ENCODE measurements around the gene ZNF519.
A peak's percentile ranks its signal among the peaks of the same experiment; 100 is the strongest.
"Not testable (repeated sequence)": the region's sequence is repeated elsewhere in the genome, so short reads cannot be mapped to it uniquely, and the experiment has no call there.

Gene ZNF519

GRCh38 chr18:14137971-14138370 is 5.7 kb upstream of the ZNF519 start:
- POLR2A ChIA-PET; H3K27me3 ChIP-seq (replicated peaks in 2 of 5; ENCODE audit: control insufficient read depth in 4 of 5, insufficient read depth in 5 of 5, low read length in 4 of 5); H3K27ac ChIP-seq (ENCODE audit: insufficient read depth in 1 of 2, low read depth in 1 of 2, low read length in 2 of 2, poor library complexity in 1 of 2, severe bottlenecking in 2 of 2); H3K9me3 ChIP-seq (ENCODE audit: control extremely low read depth in 1 of 5, control insufficient read depth in 4 of 5, insufficient read depth in 2 of 5, low read depth in 1 of 5, low read length in 4 of 5); DNase-seq; H3K4me3 ChIP-seq (ENCODE audit: control insufficient read depth in 1 of 7, extremely low read depth in 1 of 7, insufficient read depth in 4 of 7, low read depth in 2 of 7, low read length in 6 of 7); H3K36me3 ChIP-seq (ENCODE audit: control insufficient read depth in 4 of 4, insufficient read depth in 4 of 4, low read length in 3 of 4); CTCF ChIA-PET; H3K4me1 ChIP-seq (ENCODE audit: control extremely low read depth in 1 of 4, control insufficient read depth in 4 of 4, insufficient read depth in 4 of 4, low read length in 3 of 4): not testable (repeated sequence)
- WGBS (ENCODE audit: insufficient coverage): 100% methylated on average over 2 of the region's 4 CpGs

- H3K27me3 ChIP-seq (replicated peaks in 2 of 5; ENCODE audit: control insufficient read depth in 4 of 5, insufficient read depth in 5 of 5, low read length in 4 of 5); POLR2A ChIA-PET; H3K4me1 ChIP-seq (ENCODE audit: control extremely low read depth in 1 of 4, control insufficient read depth in 4 of 4, insufficient read depth in 4 of 4, low read length in 3 of 4); H3K9me3 ChIP-seq (ENCODE audit: control extremely low read depth in 1 of 5, control insufficient read depth in 4 of 5, insufficient read depth in 2 of 5, low read depth in 1 of 5, low read length in 4 of 5); CTCF ChIA-PET; H3K36me3 ChIP-seq (ENCODE audit: control insufficient read depth in 4 of 4, insufficient read depth in 4 of 4, low read length in 3 of 4): not testable (repeated sequence)
- DNase-seq: peak in 2 of 3 donors; percentile 10 to 29
- Histone ChIP-seq H3K27ac (ENCODE audit: insufficient read depth in 1 of 2, low read depth in 1 of 2, low read length in 2 of 2, poor library complexity in 1 of 2, severe bottlenecking in 2 of 2) (peak overlapping the region in 1 of 2 experiments; percentile 70), H3K4me3 (ENCODE audit: control insufficient read depth in 1 of 7, extremely low read depth in 1 of 7, insufficient read depth in 4 of 7, low read depth in 2 of 7, low read length in 6 of 7) (peak overlapping the region; percentile 64 to 86 (median 74))
- WGBS (ENCODE audit: insufficient coverage): 0% methylated on average over 5 of the region's 27 CpGs
These were observed 452 bp downstream of the ZNF519 start for GRCh38 chr18:14131696-14132270.

- CTCF ChIA-PET; H3K4me1 ChIP-seq (ENCODE audit: control extremely low read depth in 1 of 4, control insufficient read depth in 4 of 4, insufficient read depth in 4 of 4, low read length in 3 of 4); H3K9me3 ChIP-seq (ENCODE audit: control extremely low read depth in 1 of 5, control insufficient read depth in 4 of 5, insufficient read depth in 2 of 5, low read depth in 1 of 5, low read length in 4 of 5); H3K36me3 ChIP-seq (ENCODE audit: control insufficient read depth in 4 of 4, insufficient read depth in 4 of 4, low read length in 3 of 4); DNase-seq; H3K27ac ChIP-seq (ENCODE audit: insufficient read depth in 1 of 2, low read depth in 1 of 2, low read length in 2 of 2, poor library complexity in 1 of 2, severe bottlenecking in 2 of 2); H3K27me3 ChIP-seq (replicated peaks in 2 of 5; ENCODE audit: control insufficient read depth in 4 of 5, insufficient read depth in 5 of 5, low read length in 4 of 5): not testable (repeated sequence)
- no CpG with 5 or more reads among the region's 3 CpGs for WGBS (ENCODE audit: insufficient coverage)
- POLR2A ChIA-PET: interaction anchor here (0.6 kb wide), 1 partner anchor 1112 kb away, joined by 4 read pairs; no protein-coding TSS in a partner anchor
- H3K4me3 ChIP-seq (ENCODE audit: control insufficient read depth in 1 of 7, extremely low read depth in 1 of 7, insufficient read depth in 4 of 7, low read depth in 2 of 7, low read length in 6 of 7): peak overlapping the region in 2 of 7 experiments; percentile 11 to 74
These were observed 1.4 kb downstream of the ZNF519 start for GRCh38 chr18:14130804-14131203.

GRCh38 chr18:14124689-14125088 is 7.5 kb downstream of the ZNF519 start:
- POLR2A ChIA-PET: no interaction called here
- DNase-seq: no peak
- no peaks in the 10 kb centered on the region for H3K4me1 ChIP-seq (ENCODE audit: control extremely low read depth in 1 of 4, control insufficient read depth in 4 of 4, insufficient read depth in 4 of 4, low read length in 3 of 4)
- H3K27me3 ChIP-seq (replicated peaks in 2 of 5; ENCODE audit: control insufficient read depth in 4 of 5, insufficient read depth in 5 of 5, low read length in 4 of 5): no peaks in the 10 kb centered on the region
- H3K27ac ChIP-seq (ENCODE audit: insufficient read depth in 1 of 2, low read depth in 1 of 2, low read length in 2 of 2, poor library complexity in 1 of 2, severe bottlenecking in 2 of 2): no peak overlapping the region
- peaks cover 0 to 9% (median 1%) of the 10 kb centered on the region in 4 experiments for H3K36me3 ChIP-seq (ENCODE audit: control insufficient read depth in 4 of 4, insufficient read depth in 4 of 4, low read length in 3 of 4)
- H3K4me3 ChIP-seq (ENCODE audit: control insufficient read depth in 1 of 7, extremely low read depth in 1 of 7, insufficient read depth in 4 of 7, low read depth in 2 of 7, low read length in 6 of 7): no peak overlapping the region
- H3K9me3 ChIP-seq (ENCODE audit: control extremely low read depth in 1 of 5, control insufficient read depth in 4 of 5, insufficient read depth in 2 of 5, low read depth in 1 of 5, low read length in 4 of 5): no peaks in the 10 kb centered on the region
- CTCF ChIA-PET: no interaction called here
- WGBS (ENCODE audit: insufficient coverage): 94% methylated on average over 2 of the region's 2 CpGs

DNA sequence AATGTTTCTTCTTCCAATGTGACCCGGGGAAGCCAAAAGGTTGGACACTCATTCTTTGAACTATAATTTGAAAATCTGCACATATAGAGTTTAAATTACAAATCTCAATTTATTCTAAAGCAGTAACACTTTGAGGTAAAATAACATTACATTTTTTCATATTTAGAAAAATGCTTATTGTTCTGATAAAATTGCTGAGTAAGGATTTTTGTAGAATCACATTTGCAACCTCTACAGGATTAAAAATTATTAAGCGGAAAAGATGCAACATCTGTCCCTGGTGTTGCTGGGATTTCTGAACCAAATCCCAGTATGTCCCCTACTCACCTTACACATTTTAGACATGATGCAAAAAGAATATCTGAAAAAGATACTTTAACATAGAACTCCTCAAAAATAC is 10.1 kb downstream of the ZNF519 start:
- CTCF ChIA-PET: no interaction called here
- peaks cover 0 to 4% (median 0%) of the 10 kb centered on the region in 5 experiments for H3K9me3 ChIP-seq (ENCODE audit: control extremely low read depth in 1 of 5, control insufficient read depth in 4 of 5, insufficient read depth in 2 of 5, low read depth in 1 of 5, low read length in 4 of 5)
- H3K4me1 ChIP-seq (ENCODE audit: control extremely low read depth in 1 of 4, control insufficient read depth in 4 of 4, insufficient read depth in 4 of 4, low read length in 3 of 4): no peaks in the 10 kb centered on the region
- peaks cover 0 to 16% (median under 1%) of the 10 kb centered on the region in 4 experiments for H3K36me3 ChIP-seq (ENCODE audit: control insufficient read depth in 4 of 4, insufficient read depth in 4 of 4, low read length in 3 of 4)
- no peak overlapping the region for H3K27ac ChIP-seq (ENCODE audit: insufficient read depth in 1 of 2, low read depth in 1 of 2, low read length in 2 of 2, poor library complexity in 1 of 2, severe bottlenecking in 2 of 2)
- DNase-seq: no peak
- 100% methylated on average over 1 of the region's 2 CpGs for WGBS (ENCODE audit: insufficient coverage)
- no peak overlapping the region for H3K4me3 ChIP-seq (ENCODE audit: control insufficient read depth in 1 of 7, extremely low read depth in 1 of 7, insufficient read depth in 4 of 7, low read depth in 2 of 7, low read length in 6 of 7)
- POLR2A ChIA-PET: no interaction called here
- no peaks in the 10 kb centered on the region for H3K27me3 ChIP-seq (replicated peaks in 2 of 5; ENCODE audit: control insufficient read depth in 4 of 5, insufficient read depth in 5 of 5, low read length in 4 of 5)

- Histone ChIP-seq H3K4me1 (ENCODE audit: control extremely low read depth in 1 of 4, control insufficient read depth in 4 of 4, insufficient read depth in 4 of 4, low read length in 3 of 4) (no peaks in the 10 kb centered on the region), H3K36me3 (ENCODE audit: control insufficient read depth in 4 of 4, insufficient read depth in 4 of 4, low read length in 3 of 4) (peaks cover 0 to 16% (median 2%) of the 10 kb centered on the region in 4 experiments), H3K9me3 (ENCODE audit: control extremely low read depth in 1 of 5, control insufficient read depth in 4 of 5, insufficient read depth in 2 of 5, low read depth in 1 of 5, low read length in 4 of 5) (peaks cover 0 to 4% (median 0%) of the 10 kb centered on the region in 5 experiments), H3K27ac (ENCODE audit: insufficient read depth in 1 of 2, low read depth in 1 of 2, low read length in 2 of 2, poor library complexity in 1 of 2, severe bottlenecking in 2 of 2) (no peak overlapping the region), H3K4me3 (ENCODE audit: control insufficient read depth in 1 of 7, extremely low read depth in 1 of 7, insufficient read depth in 4 of 7, low read depth in 2 of 7, low read length in 6 of 7) (no peak overlapping the region), H3K27me3 (replicated peaks in 2 of 5; ENCODE audit: control insufficient read depth in 4 of 5, insufficient read depth in 5 of 5, low read length in 4 of 5) (no peaks in the 10 kb centered on the region)
- ChIA-PET POLR2A (no interaction called here), CTCF (no interaction called here)
- no peak for DNase-seq
These were observed 11.3 kb downstream of the ZNF519 start for GRCh38 chr18:14120926-14121325.

DNA sequence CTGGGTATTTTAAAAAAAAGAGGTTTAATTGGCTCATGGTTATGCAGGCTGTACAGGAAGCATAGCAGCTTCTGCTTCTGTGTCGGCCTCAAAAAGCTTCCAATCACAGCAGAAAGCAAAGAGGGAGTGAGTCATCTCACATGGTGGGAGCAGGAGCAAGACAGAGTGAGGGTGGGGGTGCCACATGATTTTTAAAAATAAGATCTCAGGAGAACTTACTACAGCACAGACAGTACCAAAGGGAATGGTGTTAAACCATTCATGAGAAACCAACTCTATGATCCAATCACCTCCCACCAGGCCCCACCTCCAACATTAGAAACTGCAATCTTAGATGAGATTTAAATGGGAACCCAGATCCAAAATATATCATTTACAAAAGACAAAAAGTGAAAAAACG is 14.6 kb downstream of the ZNF519 start:
- H3K4me1 ChIP-seq (ENCODE audit: control extremely low read depth in 1 of 4, control insufficient read depth in 4 of 4, insufficient read depth in 4 of 4, low read length in 3 of 4): no peaks in the 10 kb centered on the region
- POLR2A ChIA-PET: no interaction called here
- CTCF ChIA-PET: no interaction called here
- H3K4me3 ChIP-seq (ENCODE audit: control insufficient read depth in 1 of 7, extremely low read depth in 1 of 7, insufficient read depth in 4 of 7, low read depth in 2 of 7, low read length in 6 of 7): no peak overlapping the region
- H3K36me3 ChIP-seq (ENCODE audit: control insufficient read depth in 4 of 4, insufficient read depth in 4 of 4, low read length in 3 of 4): peaks cover 0 to 19% (median 2%) of the 10 kb centered on the region in 4 experiments
- no peak overlapping the region for H3K27ac ChIP-seq (ENCODE audit: insufficient read depth in 1 of 2, low read depth in 1 of 2, low read length in 2 of 2, poor library complexity in 1 of 2, severe bottlenecking in 2 of 2)
- 89% methylated on average over 1 of the region's 2 CpGs for WGBS (ENCODE audit: insufficient coverage)
- DNase-seq: no peak
- H3K9me3 ChIP-seq (ENCODE audit: control extremely low read depth in 1 of 5, control insufficient read depth in 4 of 5, insufficient read depth in 2 of 5, low read depth in 1 of 5, low read length in 4 of 5): peaks cover 0 to 4% (median 2%) of the 10 kb centered on the region in 5 experiments
- no peaks in the 10 kb centered on the region for H3K27me3 ChIP-seq (replicated peaks in 2 of 5; ENCODE audit: control insufficient read depth in 4 of 5, insufficient read depth in 5 of 5, low read length in 4 of 5)
